NCI-H774 (cell line): ENCODE measurements around the gene ACAA2.

Source experiments
- DNase-seq: peaks from one replicate; lab custom pipeline; 2025; lab: John Stamatoyannopoulos, UW

Gene ACAA2

GRCh38 chr18:49767111-49768050 lies 46.0 kb downstream of the ACAA2 start:
- DNase-seq: no peak

- no peak for DNase-seq
Measured at GRCh38 chr18:49766646-49767045, 46.7 kb downstream of the ACAA2 start.

GRCh38 chr18:49764032-49764431 lies 49.3 kb downstream of the ACAA2 start:
- DNase-seq: no peak

- no peak for DNase-seq
Measured at GRCh38 chr18:49763590-49763989, 49.7 kb downstream of the ACAA2 start.

GRCh38 chr18:49762191-49763077 lies 50.9 kb downstream of the ACAA2 start:
- no peak for DNase-seq

- DNase-seq: no peak
Measured at GRCh38 chr18:49761771-49762170, 51.6 kb downstream of the ACAA2 start.

GRCh38 chr18:49758263-49758610 lies 55.1 kb downstream of the ACAA2 start:
- DNase-seq: no peak

GRCh38 chr18:49757513-49758262 lies 55.6 kb downstream of the ACAA2 start:
- no peak for DNase-seq

- DNase-seq: no peak
Measured at GRCh38 chr18:49756671-49757362, 56.5 kb downstream of the ACAA2 start.

- DNase-seq: no peak
Measured at GRCh38 chr18:49756135-49756534, 57.2 kb downstream of the ACAA2 start.

- DNase-seq: no peak
Measured at GRCh38 chr18:49755489-49755888, 57.8 kb downstream of the ACAA2 start.

GRCh38 chr18:49754866-49755265 lies 58.5 kb downstream of the ACAA2 start:
- no peak for DNase-seq

- no peak for DNase-seq
Measured at GRCh38 chr18:49753643-49754042, 59.7 kb downstream of the ACAA2 start.

GRCh38 chr18:49752095-49752457 lies 61.3 kb downstream of the ACAA2 start:
- DNase-seq: no peak

GRCh38 chr18:49751427-49752094 lies 61.8 kb downstream of the ACAA2 start:
- no peak for DNase-seq

- no peak for DNase-seq
Measured at GRCh38 chr18:49749563-49749962, 63.8 kb downstream of the ACAA2 start.

- DNase-seq: no peak
Measured at GRCh38 chr18:49747876-49748275, 65.5 kb downstream of the ACAA2 start.

GRCh38 chr18:49745045-49746014 lies 68.0 kb downstream of the ACAA2 start:
- no peak for DNase-seq

- no peak for DNase-seq
Measured at GRCh38 chr18:49744376-49745008, 68.8 kb downstream of the ACAA2 start.
